ENCODE measurements around the gene NT5C.

NT5C gene

GRCh38 chr17:75116737-75117136, 14.8 kb downstream of the NT5C start:
- ChIA-PET POLR2A (interaction anchor here (0.9 to 6.5 kb wide), 4 partner anchors 13 to 88 kb away, joined by 3 to 68 read pairs (median 4); partner anchors contain the start of genes JPT1 and NT5C), CTCF (interaction anchor here (0.6 to 1.4 kb wide), 3 partner anchors 11 to 580 kb away, joined by 3 to 10 read pairs (median 3); no protein-coding TSS in a partner anchor)
- TF ChIP-seq BHLHE40 (IDR thresholded peaks at IDR 0.05; ENCODE audit: borderline replicate concordance) (no peak), FOXM1 (IDR thresholded peaks at IDR 0.05; ENCODE audit: borderline replicate concordance) (no peak), CTBP1 (IDR thresholded peaks at IDR 0.05; ENCODE audit: borderline replicate concordance) (no peak), HDGF (IDR thresholded peaks at IDR 0.05; ENCODE audit: borderline replicate concordance) (no peak), ELF4 (IDR thresholded peaks at IDR 0.05) (no peak), ZNF384 (IDR thresholded peaks at IDR 0.05) (no peak), FOXA1 (IDR thresholded peaks at IDR 0.05) (no peak), L3MBTL2 (conservative IDR thresholded peaks at IDR 0.05) (no peak), TARDBP (IDR thresholded peaks at IDR 0.05) (no peak), SP1 (IDR thresholded peaks at IDR 0.05) (no peak), SUZ12 (IDR thresholded peaks at IDR 0.05) (no peak)
- DNase-seq (ENCODE audit: extremely low spot score) = no peak

DNA sequence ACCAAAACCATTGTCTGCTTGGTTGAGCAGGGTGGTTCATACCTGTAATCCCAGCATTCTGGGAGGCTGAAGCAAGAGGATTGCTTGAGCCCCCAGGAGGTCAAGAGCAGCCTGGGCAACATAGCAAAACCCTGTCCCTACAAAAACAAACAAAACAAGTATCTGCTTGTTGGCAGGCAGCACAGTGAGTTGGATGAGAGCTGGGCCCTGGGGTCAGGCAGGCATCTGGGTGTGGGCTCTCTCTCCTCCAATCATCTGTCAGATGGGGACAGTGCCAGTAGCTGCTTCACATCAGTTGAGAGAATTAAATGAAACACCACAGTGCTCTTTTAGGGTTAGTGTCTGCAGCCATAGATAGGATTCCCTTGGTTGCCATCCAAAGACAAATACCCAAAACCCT, 16.0 kb downstream of the NT5C start:
- ChIA-PET CTCF (interaction anchor here (1.0 to 3.0 kb wide), 6 partner anchors 10 to 155 kb away, joined by 3 to 44 read pairs (median 10); partner anchors contain the start of gene MIF4GD), POLR2A (interaction anchor here (6.5 kb wide), 1 partner anchor 15 kb away, joined by 68 read pairs; the partner anchor contains the start of gene NT5C)
- DNase-seq (ENCODE audit: extremely low spot score) = no peak
- no peak for TF ChIP-seq FOXA1 (IDR thresholded peaks at IDR 0.05)

DNA sequence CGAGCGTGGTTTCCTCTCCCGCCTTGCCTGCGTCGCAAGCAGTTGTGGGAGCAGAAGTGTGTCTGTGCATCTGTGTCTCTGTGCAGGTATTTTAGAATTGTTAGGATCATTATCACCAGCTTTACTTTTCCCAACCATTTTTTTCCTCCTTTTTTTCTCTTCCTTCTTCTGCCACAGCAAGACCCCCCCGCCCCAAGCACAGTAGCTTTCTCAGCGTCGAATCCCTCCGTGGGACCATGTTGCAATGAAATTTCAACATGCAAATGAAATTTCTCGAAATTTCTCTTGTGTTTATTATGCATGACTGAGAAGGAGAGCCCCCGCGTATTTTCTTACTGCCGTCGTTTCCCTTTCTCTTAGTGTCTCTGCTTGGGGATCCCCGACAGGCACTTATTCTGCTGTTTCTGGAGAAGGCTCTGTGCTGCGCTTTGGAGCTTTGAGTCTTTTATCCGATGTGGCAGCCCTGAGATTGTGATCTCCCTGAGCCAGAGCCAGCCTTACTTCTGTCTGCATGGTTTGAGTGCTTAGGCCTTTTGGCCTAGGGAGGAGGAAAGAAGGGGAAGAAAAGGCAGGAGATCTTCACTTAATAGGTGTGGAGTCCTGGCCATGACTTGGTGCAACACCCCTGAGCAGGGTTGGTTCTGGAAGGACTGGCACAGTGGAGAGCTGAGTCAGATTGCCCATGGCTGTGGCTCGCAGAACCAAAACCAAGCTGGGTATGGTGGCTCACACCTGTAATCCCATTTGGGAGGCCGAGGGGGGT, 16.8 kb downstream of the NT5C start:
- TF ChIP-seq SUZ12 (IDR thresholded peaks at IDR 0.05) = no peak
- TF ChIP-seq, protein P1, sequence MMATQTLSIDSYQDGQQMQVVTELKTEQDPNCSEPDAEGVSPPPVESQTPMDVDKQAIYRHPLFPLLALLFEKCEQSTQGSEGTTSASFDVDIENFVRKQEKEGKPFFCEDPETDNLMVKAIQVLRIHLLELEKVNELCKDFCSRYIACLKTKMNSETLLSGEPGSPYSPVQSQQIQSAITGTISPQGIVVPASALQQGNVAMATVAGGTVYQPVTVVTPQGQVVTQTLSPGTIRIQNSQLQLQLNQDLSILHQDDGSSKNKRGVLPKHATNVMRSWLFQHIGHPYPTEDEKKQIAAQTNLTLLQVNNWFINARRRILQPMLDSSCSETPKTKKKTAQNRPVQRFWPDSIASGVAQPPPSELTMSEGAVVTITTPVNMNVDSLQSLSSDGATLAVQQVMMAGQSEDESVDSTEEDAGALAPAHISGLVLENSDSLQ (IDR thresholded peaks at IDR 0.05) = no peak
- no peak for TF ChIP-seq HDGF (IDR thresholded peaks at IDR 0.05; ENCODE audit: borderline replicate concordance)
- TF ChIP-seq SP1 (IDR thresholded peaks at IDR 0.05) = no peak
- no peak for TF ChIP-seq ARNT (IDR thresholded peaks at IDR 0.05)
- no peak for TF ChIP-seq BHLHE40 (IDR thresholded peaks at IDR 0.05; ENCODE audit: borderline replicate concordance)
- no peak for TF ChIP-seq FOXM1 (IDR thresholded peaks at IDR 0.05; ENCODE audit: borderline replicate concordance)
- POLR2A ChIA-PET = interaction anchor here (1.0 to 6.5 kb wide), 9 partner anchors 10 to 91 kb away, joined by 3 to 68 read pairs (median 5); partner anchors contain the start of genes ATP5PD, NT5C, NUP85 and SUMO2
- DNase-seq (ENCODE audit: extremely low spot score) = no peak
- CTCF ChIA-PET = interaction anchor here (0.6 to 3.0 kb wide), 29 partner anchors 9 to 240 kb away, joined by 3 to 44 read pairs (median 6); partner anchors contain the start of genes MIF4GD, MRPL58, NT5C and NUP85

DNA sequence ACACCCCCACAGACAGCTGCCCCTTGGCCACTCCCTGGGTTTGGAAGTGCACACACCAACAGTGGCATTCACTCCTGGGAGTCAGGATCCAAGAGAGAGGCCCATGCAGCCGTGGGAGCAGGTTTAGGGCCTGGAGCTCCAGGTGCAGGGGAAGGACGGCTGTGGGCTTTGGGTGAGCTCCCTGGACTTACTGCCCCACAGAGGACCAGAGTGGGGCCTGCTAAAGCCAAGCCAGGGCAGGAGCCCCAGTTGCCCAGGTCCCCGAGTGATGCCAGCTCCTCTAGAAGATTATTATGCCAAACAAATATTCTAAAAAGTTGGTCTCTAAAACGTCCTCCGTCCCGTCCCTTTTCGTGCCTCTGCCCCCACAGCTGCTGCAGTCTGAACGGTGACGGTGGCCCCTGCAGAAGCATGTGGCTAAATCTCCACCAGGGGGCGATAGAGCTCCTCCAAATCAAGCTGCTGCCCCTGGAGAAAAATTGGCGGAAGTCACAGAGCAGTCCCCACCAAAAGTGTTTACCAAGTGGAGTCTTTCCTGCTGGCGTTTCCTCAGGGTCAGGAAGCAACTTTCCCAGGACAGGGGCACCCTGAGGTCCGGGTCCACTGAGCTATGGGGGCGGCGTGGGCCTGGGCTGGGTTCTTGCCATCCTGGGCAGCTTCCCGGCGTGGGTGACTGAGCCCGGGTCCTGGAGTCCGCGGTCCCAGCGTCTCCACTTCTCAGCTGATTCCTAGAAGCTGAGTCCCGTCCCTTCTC, 17.6 kb downstream of the NT5C start:
- ChIA-PET POLR2A (interaction anchor here (0.7 to 6.5 kb wide), 13 partner anchors 11 to 241 kb away, joined by 3 to 68 read pairs (median 3); partner anchors contain the start of genes ATP5PD, FDXR, NT5C and NUP85), CTCF (interaction anchor here (0.6 to 3.0 kb wide), 32 partner anchors 8 to 298 kb away, joined by 3 to 44 read pairs (median 5); partner anchors contain the start of genes MIF4GD, MRPL58, NT5C and NUP85)
- TF ChIP-seq L3MBTL2 (conservative IDR thresholded peaks at IDR 0.05) (no peak), ARNT (IDR thresholded peaks at IDR 0.05) (no peak), SUZ12 (IDR thresholded peaks at IDR 0.05) (no peak), CTBP1 (IDR thresholded peaks at IDR 0.05; ENCODE audit: borderline replicate concordance) (no peak), FOXA1 (IDR thresholded peaks at IDR 0.05) (no peak), ELF4 (IDR thresholded peaks at IDR 0.05) (no peak), TARDBP (IDR thresholded peaks at IDR 0.05) (no peak), SP1 (IDR thresholded peaks at IDR 0.05) (no peak), NFRKB (IDR thresholded peaks at IDR 0.05) (no peak), FOXM1 (IDR thresholded peaks at IDR 0.05; ENCODE audit: borderline replicate concordance) (no peak), LEF1 (IDR thresholded peaks at IDR 0.05; ENCODE audit: borderline replicate concordance) (no peak), BHLHE40 (IDR thresholded peaks at IDR 0.05; ENCODE audit: borderline replicate concordance) (no peak), FOXK2 (IDR thresholded peaks at IDR 0.05) (no peak), HDGF (IDR thresholded peaks at IDR 0.05; ENCODE audit: borderline replicate concordance) (no peak), ZNF384 (IDR thresholded peaks at IDR 0.05) (no peak)
- TF ChIP-seq, protein P1 (IDR thresholded peaks at IDR 0.05) = no peak
- DNase-seq (ENCODE audit: extremely low spot score) = peak; percentile 83

DNA sequence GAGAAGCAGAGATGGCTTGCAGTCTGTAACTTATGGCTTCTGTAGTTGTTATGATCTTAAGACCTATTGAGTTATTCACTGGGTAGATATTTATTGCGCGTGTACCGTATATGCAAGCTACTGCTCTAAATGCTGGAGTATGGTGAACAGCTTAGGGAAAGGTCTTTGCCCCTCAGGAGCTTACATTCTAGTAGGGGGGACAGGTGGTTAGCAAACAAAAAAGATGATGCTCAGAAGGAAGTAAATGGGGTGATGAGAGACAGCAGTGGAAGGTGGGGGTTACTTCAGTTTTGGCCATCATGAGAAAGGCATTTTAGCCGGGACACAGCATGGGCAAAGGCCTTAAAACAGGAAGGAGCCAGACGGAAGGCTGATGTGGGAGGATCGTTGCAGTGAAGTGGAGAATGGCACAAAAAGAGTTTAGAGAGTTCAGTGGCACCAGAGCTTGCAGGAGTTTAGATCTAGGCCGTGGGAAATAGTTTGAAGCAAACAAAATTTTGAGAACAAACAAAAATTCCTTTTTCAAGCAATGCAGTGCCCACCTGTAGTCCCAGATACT, 19.7 kb downstream of the NT5C start:
- ChIA-PET POLR2A (interaction anchor here (0.9 kb wide), 1 partner anchor 17 kb away, joined by 3 read pairs; no protein-coding TSS in a partner anchor), CTCF (interaction anchor here (0.6 kb wide), 1 partner anchor 59 kb away, joined by 3 read pairs; no protein-coding TSS in a partner anchor)
- no peak for DNase-seq (ENCODE audit: extremely low spot score)
- TF ChIP-seq HDGF (IDR thresholded peaks at IDR 0.05; ENCODE audit: borderline replicate concordance) (no peak), L3MBTL2 (conservative IDR thresholded peaks at IDR 0.05) (no peak), ARNT (IDR thresholded peaks at IDR 0.05) (no peak), FOXA1 (IDR thresholded peaks at IDR 0.05) (no peak), BHLHE40 (IDR thresholded peaks at IDR 0.05; ENCODE audit: borderline replicate concordance) (no peak), SP1 (IDR thresholded peaks at IDR 0.05) (no peak), LEF1 (IDR thresholded peaks at IDR 0.05; ENCODE audit: borderline replicate concordance) (no peak), ZNF384 (IDR thresholded peaks at IDR 0.05) (no peak; the same call in 1 of the 2 replicates), ELF4 (IDR thresholded peaks at IDR 0.05) (no peak), CTBP1 (IDR thresholded peaks at IDR 0.05; ENCODE audit: borderline replicate concordance) (no peak), SUZ12 (IDR thresholded peaks at IDR 0.05) (no peak), FOXM1 (IDR thresholded peaks at IDR 0.05; ENCODE audit: borderline replicate concordance) (no peak), NFRKB (IDR thresholded peaks at IDR 0.05) (no peak), FOXK2 (IDR thresholded peaks at IDR 0.05) (no peak), TARDBP (IDR thresholded peaks at IDR 0.05) (no peak)
- TF ChIP-seq, protein P1 (IDR thresholded peaks at IDR 0.05) = no peak

Data from HEK293T (cell line).